HepG2 (cell line): Measurements from ENCODE around the gene ZNF428. TPM values are rescaled to one million over a fixed set of nuclear protein-coding genes. Genes with fewer than 3 reads are reported as not detected.

Experiments
- BCL3 ChIP-seq: sonication (generic); formaldehyde crosslinking; IDR thresholded peaks from 2 replicates; pipeline ENCODE4 v1.5.1; 2020; ENCODE audit warnings: mild to moderate bottlenecking, missing genetic modification reagents, moderate library complexity
- BHLHE40 ChIP-seq: IDR thresholded peaks from 2 replicates; pipeline ENCODE4 v1.6.1; 2011; ENCODE audit warnings: low read length, improper control_type of control experiment
- CSRNP2 ChIP-seq: sonication (generic); formaldehyde crosslinking; conservative IDR thresholded peaks from 2 replicates; pipeline ENCODE4 v1.8.0; 2022; ENCODE audit warnings: low read depth, missing genetic modification reagents
- ERF ChIP-seq: IDR thresholded peaks from 2 replicates; pipeline ENCODE4 v1.6.1; 2018; ENCODE audit warnings: missing biosample characterization, missing genetic modification reagents
- GTF3A ChIP-seq: sonication (generic); formaldehyde crosslinking; conservative IDR thresholded peaks from 2 replicates; pipeline ENCODE4 v1.4.0; 2020; ENCODE audit warnings: mild to moderate bottlenecking, missing genetic modification reagents
- KDM4B ChIP-seq: sonication (generic); formaldehyde crosslinking; IDR thresholded peaks from 2 replicates; pipeline ENCODE4 v1.4.0; 2020; ENCODE audit warnings: missing genetic modification reagents
- KLF11 ChIP-seq: IDR thresholded peaks from 2 replicates; pipeline ENCODE4 v1.6.1; 2016; ENCODE audit warnings: missing compliant biosample characterization
- LBX2 ChIP-seq: sonication (generic); formaldehyde crosslinking; IDR thresholded peaks from 2 replicates; pipeline ENCODE4 v1.5.0; 2020; ENCODE audit warnings: missing genetic modification reagents, mild to moderate bottlenecking, borderline replicate concordance
- MIXL1 ChIP-seq: IDR thresholded peaks from 2 replicates; pipeline ENCODE4 v1.6.1; 2016
- MTF2 ChIP-seq: sonication (generic); formaldehyde crosslinking; IDR thresholded peaks from 2 replicates; pipeline ENCODE4 v1.5.0; 2020; ENCODE audit warnings: missing genetic modification reagents, borderline replicate concordance
- MXD3 ChIP-seq: IDR thresholded peaks from 2 replicates; pipeline ENCODE4 v1.6.1; 2016; ENCODE audit warnings: mild to moderate bottlenecking, missing biosample characterization, missing genetic modification reagents
- NFIC ChIP-seq: IDR thresholded peaks from 2 replicates; pipeline ENCODE4 v1.6.1; 2012; ENCODE audit warnings: mild to moderate bottlenecking, low read length, inconsistent platforms
- NFKBIZ ChIP-seq: IDR thresholded peaks from 2 replicates; pipeline ENCODE4 v1.6.1; 2018; ENCODE audit warnings: missing genetic modification reagents, missing compliant biosample characterization
- NFYB ChIP-seq: sonication (generic); formaldehyde crosslinking; IDR thresholded peaks from 2 replicates; pipeline ENCODE4 v1.4.0; 2020; ENCODE audit warnings: missing genetic modification reagents
- RBM22 ChIP-seq: fragments of 200-400 bp; formaldehyde crosslinking; optimal IDR thresholded peaks from 2 replicates; pipeline ENCODE3; 2017; ENCODE audit warnings: mild to moderate bottlenecking, low read length, moderate library complexity
- TFE3 ChIP-seq: IDR thresholded peaks from 2 replicates; pipeline ENCODE4 v1.6.1; 2016
- ZNF33B ChIP-seq: sonication (generic); formaldehyde crosslinking; IDR thresholded peaks from 2 replicates; pipeline ENCODE4 v1.5.1; 2020; ENCODE audit warnings: mild to moderate bottlenecking, missing genetic modification reagents
- ZNF362 ChIP-seq: sonication (generic); formaldehyde crosslinking; IDR thresholded peaks from 2 replicates; pipeline ENCODE4 v1.4.0; 2020; ENCODE audit warnings: missing genetic modification reagents, mild to moderate bottlenecking, borderline replicate concordance
- ZNF672 ChIP-seq: sonication (generic); formaldehyde crosslinking; IDR thresholded peaks from 2 replicates; pipeline ENCODE4 v1.8.1; 2022; ENCODE audit warnings: missing genetic modification reagents
- ZNF704 ChIP-seq: sonication (generic); formaldehyde crosslinking; IDR thresholded peaks from 2 replicates; pipeline ENCODE4 v1.8.1; 2023; ENCODE audit warnings: mild to moderate bottlenecking, inconsistent platforms, moderate library complexity, missing genetic modification reagents, borderline replicate concordance
- ZNF720 ChIP-seq: sonication (generic); formaldehyde crosslinking; IDR thresholded peaks from 2 replicates; pipeline ENCODE4 v1.4.0; 2020; ENCODE audit warnings: missing genetic modification reagents
- ZNF891 ChIP-seq: sonication (generic); formaldehyde crosslinking; IDR thresholded peaks from 2 replicates; pipeline ENCODE4 v1.5.0; 2020; ENCODE audit warnings: mild to moderate bottlenecking, missing genetic modification reagents
- polyA plus RNA-seq, 8 experiments: library from polyadenylated mRNA; depleted of rRNA in 3 of 8; stranded (reverse) in 7 of 8; unstranded in 1 of 8; fragments of >200 nt; fragmentation: Illumina TruSeq in 4 of 8; extraction: Trizol in 4 of 8; gene quantifications; 2 replicates each; pipeline versions ENCODE4 v1.2.1 to v1.2.3, GENCODE V29; 2011 to 2016; ENCODE audit warnings: low read depth in 4 of 8, missing spikeins in 1 of 8, mixed read lengths in 1 of 8; ENCODE audit not compliant: insufficient read depth in 1 of 8
- total RNA-seq, 5 experiments: library from RNA; depleted of rRNA; stranded (reverse); fragments of >200 nt; fragmentation: Illumina TruSeq; extraction: Trizol; gene quantifications; 2 replicates each; pipeline ENCODE4 v1.2.3, GENCODE V29; 2016; ENCODE audit warnings: low read depth in 1 of 5

The ZNF428 gene
- total and polyA plus RNA-seq, 2 of the 13 experiments (the other 11 are each of a cell fraction or from before 2014, with no cell fraction given), result 10.4 to 26.9 TPM

- peak; percentile 67; the same call in 1 of the 2 replicates for TF ChIP-seq ZNF704 (CRISPR knock-in tag)
- 0 out of 2 replicates have a peak, but pooled peaks have one; percentile 12 for TF ChIP-seq MIXL1
- TF ChIP-seq CSRNP2 (CRISPR knock-in tag), result no peak
- TF ChIP-seq KLF11 (CRISPR knock-in tag), result 0 out of 2 replicates have a peak, but pooled peaks have one; percentile 37
- TF ChIP-seq ZNF891 (CRISPR knock-in tag), result peak; percentile 78
- no peak for TF ChIP-seq NFIC
- TF ChIP-seq LBX2 (CRISPR knock-in tag), result 0 out of 2 replicates have a peak, but pooled peaks have one; percentile 51
- TF ChIP-seq ERF (CRISPR knock-in tag), result peak; percentile 11
- TF ChIP-seq GTF3A (CRISPR knock-in tag), result 0 out of 2 replicates have a peak, but pooled peaks have one; percentile 26
- TF ChIP-seq NFKBIZ, result peak; percentile 74; the same call in 1 of the 2 replicates
- peak; percentile 83; the same call in 1 of the 2 replicates for TF ChIP-seq MXD3 (CRISPR knock-in tag)
- TF ChIP-seq ZNF362 (CRISPR knock-in tag), result peak; percentile 23; the same call in 1 of the 2 replicates
- no peak for TF ChIP-seq MTF2 (CRISPR knock-in tag)
- TF ChIP-seq RBM22, result peak; percentile 60
- 0 out of 2 replicates have a peak, but pooled peaks have one; percentile 1 for TF ChIP-seq NFYB (CRISPR knock-in tag)
- TF ChIP-seq KDM4B, result no peak; the same call in none of the 2 replicates
- no peak; the same call in 1 of the 2 replicates for TF ChIP-seq TFE3 (CRISPR knock-in tag)
- TF ChIP-seq BCL3 (CRISPR knock-in tag), result peak; percentile 73; the same call in 1 of the 2 replicates
- 0 out of 2 replicates have a peak, but pooled peaks have one; percentile 75 for TF ChIP-seq ZNF672 (CRISPR knock-in tag)
- TF ChIP-seq BHLHE40, result peak; percentile 38; the same call in 1 of the 2 replicates
- peak; percentile 3; the same call in 1 of the 2 replicates for TF ChIP-seq ZNF33B
- no peak for TF ChIP-seq ZNF720 (CRISPR knock-in tag)
Measured at GRCh38 chr19:43619262-43620060, at the start of gene ZNF428 (continued).
